Measurements from ENCODE around the gene HOXB7.

DNA sequence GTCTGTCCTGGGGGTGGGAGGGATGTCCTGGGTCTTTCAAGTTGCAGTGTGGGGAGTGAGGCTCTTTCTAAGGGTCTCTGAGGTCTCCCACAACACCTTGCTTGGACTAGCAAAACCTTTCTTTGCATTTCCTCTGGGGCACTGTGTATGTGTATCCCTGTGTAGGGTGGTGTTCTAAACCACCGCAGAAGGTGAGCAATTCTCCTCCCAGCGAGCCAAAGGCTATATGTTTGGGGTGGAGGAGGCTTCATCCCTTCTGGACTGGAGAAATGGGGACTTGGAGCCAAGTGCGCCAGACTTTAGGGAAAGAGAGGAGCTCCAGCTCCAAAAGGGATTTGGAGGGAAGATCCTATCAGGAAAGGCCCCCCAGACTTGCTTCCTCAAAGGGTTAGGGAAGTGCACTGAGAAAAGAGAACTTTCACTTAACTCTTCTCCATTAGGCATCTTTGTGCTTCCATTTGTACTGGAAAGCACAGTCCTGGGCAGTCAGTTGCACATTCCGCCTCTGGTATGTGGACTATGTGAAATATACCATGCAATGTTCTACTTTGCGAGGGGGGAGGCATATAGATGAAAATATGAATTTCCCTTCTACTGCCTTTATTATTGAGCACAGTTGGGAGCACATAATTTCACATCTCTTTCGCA lies 34.2 kb upstream of the HOXB7 start:
- TF ChIP-seq, protein P1, sequence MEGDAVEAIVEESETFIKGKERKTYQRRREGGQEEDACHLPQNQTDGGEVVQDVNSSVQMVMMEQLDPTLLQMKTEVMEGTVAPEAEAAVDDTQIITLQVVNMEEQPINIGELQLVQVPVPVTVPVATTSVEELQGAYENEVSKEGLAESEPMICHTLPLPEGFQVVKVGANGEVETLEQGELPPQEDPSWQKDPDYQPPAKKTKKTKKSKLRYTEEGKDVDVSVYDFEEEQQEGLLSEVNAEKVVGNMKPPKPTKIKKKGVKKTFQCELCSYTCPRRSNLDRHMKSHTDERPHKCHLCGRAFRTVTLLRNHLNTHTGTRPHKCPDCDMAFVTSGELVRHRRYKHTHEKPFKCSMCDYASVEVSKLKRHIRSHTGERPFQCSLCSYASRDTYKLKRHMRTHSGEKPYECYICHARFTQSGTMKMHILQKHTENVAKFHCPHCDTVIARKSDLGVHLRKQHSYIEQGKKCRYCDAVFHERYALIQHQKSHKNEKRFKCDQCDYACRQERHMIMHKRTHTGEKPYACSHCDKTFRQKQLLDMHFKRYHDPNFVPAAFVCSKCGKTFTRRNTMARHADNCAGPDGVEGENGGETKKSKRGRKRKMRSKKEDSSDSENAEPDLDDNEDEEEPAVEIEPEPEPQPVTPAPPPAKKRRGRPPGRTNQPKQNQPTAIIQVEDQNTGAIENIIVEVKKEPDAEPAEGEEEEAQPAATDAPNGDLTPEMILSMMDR (IDR thresholded peaks at IDR 0.05; ENCODE audit: low read depth, low read length, missing input control), result no peak
- no peak for TF ChIP-seq SP1 (IDR thresholded peaks at IDR 0.05)
- TF ChIP-seq YY1 (IDR thresholded peaks at IDR 0.05), result no peak
- TF ChIP-seq TAF1 (conservative IDR thresholded peaks at IDR 0.05), result no peak
- TF ChIP-seq, protein P2, sequence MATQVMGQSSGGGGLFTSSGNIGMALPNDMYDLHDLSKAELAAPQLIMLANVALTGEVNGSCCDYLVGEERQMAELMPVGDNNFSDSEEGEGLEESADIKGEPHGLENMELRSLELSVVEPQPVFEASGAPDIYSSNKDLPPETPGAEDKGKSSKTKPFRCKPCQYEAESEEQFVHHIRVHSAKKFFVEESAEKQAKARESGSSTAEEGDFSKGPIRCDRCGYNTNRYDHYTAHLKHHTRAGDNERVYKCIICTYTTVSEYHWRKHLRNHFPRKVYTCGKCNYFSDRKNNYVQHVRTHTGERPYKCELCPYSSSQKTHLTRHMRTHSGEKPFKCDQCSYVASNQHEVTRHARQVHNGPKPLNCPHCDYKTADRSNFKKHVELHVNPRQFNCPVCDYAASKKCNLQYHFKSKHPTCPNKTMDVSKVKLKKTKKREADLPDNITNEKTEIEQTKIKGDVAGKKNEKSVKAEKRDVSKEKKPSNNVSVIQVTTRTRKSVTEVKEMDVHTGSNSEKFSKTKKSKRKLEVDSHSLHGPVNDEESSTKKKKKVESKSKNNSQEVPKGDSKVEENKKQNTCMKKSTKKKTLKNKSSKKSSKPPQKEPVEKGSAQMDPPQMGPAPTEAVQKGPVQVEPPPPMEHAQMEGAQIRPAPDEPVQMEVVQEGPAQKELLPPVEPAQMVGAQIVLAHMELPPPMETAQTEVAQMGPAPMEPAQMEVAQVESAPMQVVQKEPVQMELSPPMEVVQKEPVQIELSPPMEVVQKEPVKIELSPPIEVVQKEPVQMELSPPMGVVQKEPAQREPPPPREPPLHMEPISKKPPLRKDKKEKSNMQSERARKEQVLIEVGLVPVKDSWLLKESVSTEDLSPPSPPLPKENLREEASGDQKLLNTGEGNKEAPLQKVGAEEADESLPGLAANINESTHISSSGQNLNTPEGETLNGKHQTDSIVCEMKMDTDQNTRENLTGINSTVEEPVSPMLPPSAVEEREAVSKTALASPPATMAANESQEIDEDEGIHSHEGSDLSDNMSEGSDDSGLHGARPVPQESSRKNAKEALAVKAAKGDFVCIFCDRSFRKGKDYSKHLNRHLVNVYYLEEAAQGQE (IDR thresholded peaks at IDR 0.05), result no peak
- TF ChIP-seq MAX (IDR thresholded peaks at IDR 0.05), result no peak
- TF ChIP-seq EGR1 (IDR thresholded peaks at IDR 0.05; ENCODE audit: low read depth in 2 of 2), result no peak
- TF ChIP-seq, protein P3, sequence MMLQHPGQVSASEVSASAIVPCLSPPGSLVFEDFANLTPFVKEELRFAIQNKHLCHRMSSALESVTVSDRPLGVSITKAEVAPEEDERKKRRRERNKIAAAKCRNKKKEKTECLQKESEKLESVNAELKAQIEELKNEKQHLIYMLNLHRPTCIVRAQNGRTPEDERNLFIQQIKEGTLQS (IDR thresholded peaks at IDR 0.05), result no peak
- TF ChIP-seq GABPA (IDR thresholded peaks at IDR 0.05 in 1 of 2, conservative IDR thresholded peaks at IDR 0.05 in 1 of 2), result no peak
- no peak for TF ChIP-seq RXRA (IDR thresholded peaks at IDR 0.05)
- TF ChIP-seq RAD21 (IDR thresholded peaks at IDR 0.05), result no peak
- no peak for TF ChIP-seq JUND (IDR thresholded peaks at IDR 0.05)
- TF ChIP-seq FOXA1 (IDR thresholded peaks at IDR 0.05), result no peak

All from liver (tissue), 3 donors.